HEK293 (cell line): ENCODE data around the gene BRD3.

Source experiments
- CTCF ChIA-PET: fragments of 350-600 bp; formaldehyde crosslinking; extraction: SDS; loops from one replicate; lab custom pipeline; 2021; ENCODE audit warnings: antibody characterized with exemption; lab: Yijun Ruan, JAX
- POLR2A ChIA-PET: fragments of 300-600 bp; formaldehyde crosslinking; extraction: SDS; loops from one replicate; lab custom pipeline; 2020; ENCODE audit warnings: antibody characterized with exemption, inconsistent platforms; lab: Yijun Ruan, JAX
- H3K27ac ChIP-seq: fragments of 200-500 bp; sonication (Bioruptor generic); 2 replicates; pipeline ENCODE4 v1.5.1; 2014; ENCODE audit warnings: low read depth, low read length, control low read depth, inconsistent platforms; ENCODE audit errors: extremely low read depth
- H3K36me3 ChIP-seq, 2 experiments: fragments of 200-500 bp in 1 of 2; sonication (Bioruptor generic) in 1 of 2; 1 replicate in 1 of 2; 2 replicates in 1 of 2; pipeline ENCODE4 v1.5.1; 2014 to 2017; ENCODE audit warnings: inconsistent platforms in 2 of 2, low read length in 2 of 2; ENCODE audit not compliant: control insufficient read depth in 2 of 2, insufficient read depth in 1 of 2
- H3K4me1 ChIP-seq: fragments of 200-500 bp; sonication (Bioruptor generic); 2 replicates; pipeline ENCODE4 v1.5.1; 2014; ENCODE audit warnings: mild to moderate bottlenecking, low read length, inconsistent platforms; ENCODE audit not compliant: control insufficient read depth, insufficient read depth
- H3K4me3 ChIP-seq: 2 replicates; pipeline ENCODE4 v1.5.1; 2011; ENCODE audit warnings: low read depth, mild to moderate bottlenecking, control low read depth, low read length, moderate library complexity
- H3K9me3 ChIP-seq: fragments of 200-500 bp; sonication (Bioruptor generic); 2 replicates; pipeline ENCODE4 v1.5.1; 2014; ENCODE audit warnings: low read depth, low read length, inconsistent platforms; ENCODE audit not compliant: control insufficient read depth, insufficient read depth
- KLF1 ChIP-seq: fragments of 450-650 bp; formaldehyde crosslinking; IDR thresholded peaks from 2 replicates; pipeline ENCODE4 v1.5.1; 2016; ENCODE audit warnings: missing biosample characterization, missing genetic modification characterization
- PRDM1 ChIP-seq: fragments of 450-650 bp; formaldehyde crosslinking; IDR thresholded peaks from 2 replicates; pipeline ENCODE4; 2016; ENCODE audit warnings: missing biosample characterization, missing genetic modification characterization
- SETDB1 ChIP-seq: IDR thresholded peaks from one replicate; pipeline ENCODE4 v1.6.1; 2017; ENCODE audit warnings: mild to moderate bottlenecking, low read length, moderate library complexity, mixed read lengths; ENCODE audit not compliant: insufficient read length
- ZBTB11 ChIP-seq: fragments of 450-650 bp; formaldehyde crosslinking; conservative IDR thresholded peaks from 2 replicates; pipeline ENCODE4 v1.5.1; 2016; ENCODE audit warnings: low read depth, missing biosample characterization, missing genetic modification characterization
- ZFP69B ChIP-seq: fragments of 450-650 bp; formaldehyde crosslinking; IDR thresholded peaks from 2 replicates; pipeline ENCODE4 v1.5.1; 2016; ENCODE audit warnings: missing biosample characterization, missing genetic modification characterization
- ZNF121 ChIP-seq: fragments of 450-650 bp; formaldehyde crosslinking; IDR thresholded peaks from 2 replicates; pipeline ENCODE4 v1.5.1; 2016; ENCODE audit warnings: missing biosample characterization, missing genetic modification characterization
- ZNF155 ChIP-seq: fragments of 450-650 bp; formaldehyde crosslinking; IDR thresholded peaks from 2 replicates; pipeline ENCODE4 v1.5.1; 2016; ENCODE audit warnings: missing biosample characterization, missing genetic modification characterization
- ZNF174 ChIP-seq: fragments of 450-650 bp; formaldehyde crosslinking; IDR thresholded peaks from 2 replicates; pipeline ENCODE4 v1.5.0; 2017; ENCODE audit warnings: missing biosample characterization, mild to moderate bottlenecking, missing genetic modification characterization
- ZNF2 ChIP-seq: fragments of 450-650 bp; formaldehyde crosslinking; IDR thresholded peaks from 2 replicates; pipeline ENCODE4 v1.5.1; 2016; ENCODE audit warnings: missing biosample characterization, missing genetic modification characterization
- ZNF211 ChIP-seq: fragments of 450-650 bp; formaldehyde crosslinking; IDR thresholded peaks from 2 replicates; pipeline ENCODE4 v1.5.1; 2016; ENCODE audit warnings: low read depth, missing biosample characterization, missing genetic modification characterization
- ZNF221 ChIP-seq: fragments of 450-650 bp; formaldehyde crosslinking; IDR thresholded peaks from 2 replicates; pipeline ENCODE4 v1.5.1; 2017; ENCODE audit warnings: missing biosample characterization, missing genetic modification characterization, borderline replicate concordance
- ZNF223 ChIP-seq: fragments of 450-650 bp; formaldehyde crosslinking; IDR thresholded peaks from 2 replicates; pipeline ENCODE4 v1.5.1; 2016; ENCODE audit warnings: missing biosample characterization, missing genetic modification characterization
- ZNF280C ChIP-seq: fragments of 450-650 bp; formaldehyde crosslinking; IDR thresholded peaks from 2 replicates; pipeline ENCODE4 v1.5.1; 2016; ENCODE audit warnings: missing biosample characterization, missing genetic modification characterization
- ZNF555 ChIP-seq: fragments of 450-650 bp; formaldehyde crosslinking; conservative IDR thresholded peaks from 2 replicates; pipeline ENCODE4 v1.5.1; 2017; ENCODE audit warnings: missing biosample characterization, mild to moderate bottlenecking, missing genetic modification characterization, inconsistent platforms
- ZNF610 ChIP-seq: fragments of 450-650 bp; formaldehyde crosslinking; IDR thresholded peaks from 2 replicates; pipeline ENCODE4 v1.5.1; 2016; ENCODE audit warnings: missing biosample characterization, missing genetic modification characterization, borderline replicate concordance
- TF ChIP-seq, protein P1 (sequence below): fragments of 450-650 bp; formaldehyde crosslinking; IDR thresholded peaks from 2 replicates; pipeline ENCODE4 v1.5.1; 2016; ENCODE audit warnings: missing biosample characterization, missing genetic modification characterization
- TF ChIP-seq, protein P2 (sequence below): fragments of 450-650 bp; formaldehyde crosslinking; IDR thresholded peaks from 2 replicates; pipeline ENCODE4 v1.5.1; 2016; ENCODE audit warnings: missing biosample characterization, missing genetic modification characterization

BRD3 gene

DNA sequence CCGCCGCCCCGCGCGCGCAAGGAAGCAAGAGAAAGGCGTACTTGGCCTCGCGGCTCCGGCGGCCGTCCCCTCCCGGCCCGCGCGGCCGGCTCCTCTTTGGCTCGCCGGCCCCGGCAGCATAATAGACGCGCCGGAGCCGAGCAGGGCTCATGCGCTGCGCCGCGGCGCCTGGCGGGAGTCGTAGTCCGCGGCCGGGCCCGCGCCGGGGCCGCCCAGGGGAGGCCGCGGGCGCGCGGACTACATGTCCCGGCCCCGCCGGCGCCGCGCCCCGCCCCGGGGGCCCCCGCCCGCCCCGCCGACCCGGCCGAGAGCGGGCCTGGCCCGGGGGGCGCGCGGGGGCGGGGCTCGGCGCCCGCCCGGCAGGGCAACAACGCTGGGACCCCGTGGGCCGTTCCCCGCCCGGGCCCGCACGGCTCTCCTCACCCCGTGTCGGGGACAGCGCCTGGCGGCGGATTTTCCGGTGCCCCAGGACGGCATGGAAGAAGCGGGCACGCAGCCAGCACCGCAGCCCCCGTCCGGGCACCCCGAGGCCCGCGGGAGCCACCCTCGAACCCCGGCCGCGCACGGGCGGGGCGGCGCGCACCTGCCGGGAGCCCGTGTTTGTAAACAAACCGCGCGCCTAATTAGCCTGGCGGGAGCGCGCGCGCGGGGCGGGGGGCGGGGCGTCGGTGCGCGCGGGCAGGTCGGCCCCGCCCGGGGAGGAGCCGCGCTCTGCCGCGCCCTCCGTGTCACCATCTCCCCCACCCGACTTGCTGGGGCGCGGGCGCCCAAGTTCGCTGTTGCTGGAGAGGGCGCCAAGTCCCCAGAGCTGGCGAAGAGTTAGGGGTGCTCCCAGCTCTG, at the start of gene BRD3 (continued):
- TF ChIP-seq ZNF221 (tag by site-specific recombination) (no peak), ZBTB11 (tag by site-specific recombination) (0 out of 2 replicates have a peak, but pooled peaks have one; percentile 6)

GRCh38 chr9:134112561-134112960, 44.7 kb upstream of the BRD3 start:
- TF ChIP-seq ZNF211, result no peak
- TF ChIP-seq ZNF121 (tag by site-specific recombination), result peak; percentile 64; the same call in 1 of the 2 replicates
- TF ChIP-seq ZNF174 (tag by site-specific recombination), result no peak
- POLR2A ChIA-PET, result no interaction called here
- no peaks in the 10 kb centered on the region for H3K36me3 ChIP-seq
- H3K4me3 ChIP-seq, result no peak overlapping the region
- no peak overlapping the region for H3K27ac ChIP-seq
- CTCF ChIA-PET, result interaction anchor here (0.7 kb wide), 1 partner anchor 764 kb away, joined by 3 read pairs; the partner anchor contains the start of genes MED22 and RPL7A
- no peaks in the 10 kb centered on the region for H3K4me1 ChIP-seq
- H3K9me3 ChIP-seq, result no peaks in the 10 kb centered on the region

DNA sequence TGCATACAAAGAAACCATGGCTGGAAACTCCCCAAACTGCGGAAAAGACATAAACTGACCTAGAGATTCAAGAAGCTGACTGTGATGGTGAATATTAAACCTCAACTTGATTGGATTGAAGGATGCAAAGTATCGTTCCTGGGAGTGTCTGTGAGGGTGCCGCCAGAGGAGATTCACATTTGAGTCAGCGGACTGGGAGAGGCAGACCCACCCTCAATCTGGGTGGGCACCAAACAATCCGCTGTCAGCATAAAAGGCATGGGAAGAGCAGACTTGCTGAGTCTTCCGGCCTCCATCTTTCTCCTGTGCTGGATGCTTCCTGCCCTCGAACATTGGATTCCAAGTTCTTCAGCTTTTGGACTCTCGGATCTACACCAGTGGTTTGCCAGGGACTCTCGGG, 43.2 kb upstream of the BRD3 start:
- H3K4me1 ChIP-seq, result no peaks in the 10 kb centered on the region
- H3K9me3 ChIP-seq, result no peaks in the 10 kb centered on the region
- POLR2A ChIA-PET, result no interaction called here
- H3K36me3 ChIP-seq, result no peaks in the 10 kb centered on the region
- H3K4me3 ChIP-seq, result no peak overlapping the region
- TF ChIP-seq ZNF280C, result no peak
- no peak for TF ChIP-seq ZNF610 (tag by site-specific recombination)
- no peak for TF ChIP-seq ZNF223
- no peak for TF ChIP-seq PRDM1 (tag by site-specific recombination)
- no peak for TF ChIP-seq ZNF2
- TF ChIP-seq, protein P1, sequence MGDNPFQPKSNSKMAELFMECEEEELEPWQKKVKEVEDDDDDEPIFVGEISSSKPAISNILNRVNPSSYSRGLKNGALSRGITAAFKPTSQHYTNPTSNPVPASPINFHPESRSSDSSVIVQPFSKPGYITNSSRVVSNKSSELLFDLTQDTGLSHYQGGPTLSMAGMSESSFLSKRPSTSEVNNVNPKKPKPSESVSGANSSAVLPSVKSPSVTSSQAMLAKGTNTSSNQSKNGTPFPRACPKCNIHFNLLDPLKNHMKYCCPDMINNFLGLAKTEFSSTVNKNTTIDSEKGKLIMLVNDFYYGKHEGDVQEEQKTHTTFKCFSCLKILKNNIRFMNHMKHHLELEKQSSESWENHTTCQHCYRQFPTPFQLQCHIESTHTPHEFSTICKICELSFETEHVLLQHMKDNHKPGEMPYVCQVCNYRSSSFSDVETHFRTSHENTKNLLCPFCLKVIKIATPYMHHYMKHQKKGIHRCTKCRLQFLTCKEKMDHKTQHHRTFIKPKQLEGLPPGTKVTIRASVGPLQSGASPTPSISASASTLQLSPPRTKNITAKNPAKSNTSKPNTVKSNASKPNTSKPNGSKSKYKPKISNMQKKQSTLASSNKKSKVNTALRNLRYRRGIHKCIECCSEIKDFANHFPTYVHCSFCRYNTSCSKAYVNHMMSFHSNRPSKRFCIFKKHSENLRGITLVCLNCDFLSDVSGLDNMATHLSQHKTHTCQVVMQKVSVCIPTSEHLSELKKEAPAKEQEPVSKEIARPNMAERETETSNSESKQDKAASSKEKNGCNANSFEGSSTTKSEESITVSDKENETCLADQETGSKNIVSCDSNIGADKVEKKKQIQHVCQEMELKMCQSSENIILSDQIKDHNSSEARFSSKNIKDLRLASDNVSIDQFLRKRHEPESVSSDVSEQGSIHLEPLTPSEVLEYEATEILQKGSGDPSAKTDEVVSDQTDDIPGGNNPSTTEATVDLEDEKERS (tag by site-specific recombination), result no peak
- no peak for TF ChIP-seq ZNF555 (tag by site-specific recombination)
- no peak for TF ChIP-seq KLF1 (tag by site-specific recombination)
- TF ChIP-seq ZNF155 (tag by site-specific recombination), result no peak
- TF ChIP-seq ZNF121 (tag by site-specific recombination), result no peak
- TF ChIP-seq, protein P2, sequence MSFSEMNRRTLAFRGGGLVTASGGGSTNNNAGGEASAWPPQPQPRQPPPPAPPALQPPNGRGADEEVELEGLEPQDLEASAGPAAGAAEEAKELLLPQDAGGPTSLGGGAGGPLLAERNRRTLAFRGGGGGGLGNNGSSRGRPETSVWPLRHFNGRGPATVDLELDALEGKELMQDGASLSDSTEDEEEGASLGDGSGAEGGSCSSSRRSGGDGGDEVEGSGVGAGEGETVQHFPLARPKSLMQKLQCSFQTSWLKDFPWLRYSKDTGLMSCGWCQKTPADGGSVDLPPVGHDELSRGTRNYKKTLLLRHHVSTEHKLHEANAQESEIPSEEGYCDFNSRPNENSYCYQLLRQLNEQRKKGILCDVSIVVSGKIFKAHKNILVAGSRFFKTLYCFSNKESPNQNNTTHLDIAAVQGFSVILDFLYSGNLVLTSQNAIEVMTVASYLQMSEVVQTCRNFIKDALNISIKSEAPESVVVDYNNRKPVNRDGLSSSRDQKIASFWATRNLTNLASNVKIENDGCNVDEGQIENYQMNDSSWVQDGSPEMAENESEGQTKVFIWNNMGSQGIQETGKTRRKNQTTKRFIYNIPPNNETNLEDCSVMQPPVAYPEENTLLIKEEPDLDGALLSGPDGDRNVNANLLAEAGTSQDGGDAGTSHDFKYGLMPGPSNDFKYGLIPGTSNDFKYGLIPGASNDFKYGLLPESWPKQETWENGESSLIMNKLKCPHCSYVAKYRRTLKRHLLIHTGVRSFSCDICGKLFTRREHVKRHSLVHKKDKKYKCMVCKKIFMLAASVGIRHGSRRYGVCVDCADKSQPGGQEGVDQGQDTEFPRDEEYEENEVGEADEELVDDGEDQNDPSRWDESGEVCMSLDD (tag by site-specific recombination), result no peak
- no peak for TF ChIP-seq ZFP69B (tag by site-specific recombination)
- no peak for TF ChIP-seq SETDB1
- TF ChIP-seq, all 188 proteins: peak for 0
- H3K27ac ChIP-seq, result no peak overlapping the region
- CTCF ChIA-PET, result interaction anchor here (1.0 to 5.0 kb wide), 2 partner anchors 12 to 44 kb away, joined by 4 to 25 read pairs; no protein-coding TSS in a partner anchor
